Measurements from ENCODE around the gene KCNJ2.

KCNJ2 gene

GRCh38 chr17:70168977-70169708 is at the start of gene KCNJ2:
Gene KCNJ2 (plus strand): TSS chr17:70169532. CDS start chr17:70175040, 5,508 bp downstream.
- DNase-seq (ENCODE audit: low read depth in 2 of 2, low spot score in 1 of 2): no peak

GRCh38 chr17:70119545-70119944 is 49.8 kb upstream of the KCNJ2 start:
- no peak for DNase-seq (ENCODE audit: low read depth in 2 of 2, low spot score in 1 of 2)

- DNase-seq (ENCODE audit: low read depth in 2 of 2, low spot score in 1 of 2): no peak
Measured at GRCh38 chr17:70119983-70120382, 49.3 kb upstream of the KCNJ2 start.

- DNase-seq (ENCODE audit: low read depth in 2 of 2, low spot score in 1 of 2): no peak
Measured at GRCh38 chr17:70120425-70120824, 48.9 kb upstream of the KCNJ2 start.

- no peak for DNase-seq (ENCODE audit: low read depth in 2 of 2, low spot score in 1 of 2)
Measured at GRCh38 chr17:70121126-70121525, 48.2 kb upstream of the KCNJ2 start.

GRCh38 chr17:70123193-70123592 is 46.1 kb upstream of the KCNJ2 start:
- no peak for DNase-seq (ENCODE audit: low read depth in 2 of 2, low spot score in 1 of 2)

- no peak for DNase-seq (ENCODE audit: low read depth in 2 of 2, low spot score in 1 of 2)
Measured at GRCh38 chr17:70124723-70125122, 44.6 kb upstream of the KCNJ2 start.

GRCh38 chr17:70127221-70127873 is 42.0 kb upstream of the KCNJ2 start:
- DNase-seq (ENCODE audit: low read depth in 2 of 2, low spot score in 1 of 2): no peak

GRCh38 chr17:70128727-70129238 is 40.5 kb upstream of the KCNJ2 start:
- no peak for DNase-seq (ENCODE audit: low read depth in 2 of 2, low spot score in 1 of 2)

GRCh38 chr17:70130289-70130688 is 39.0 kb upstream of the KCNJ2 start:
- DNase-seq (ENCODE audit: low read depth in 2 of 2, low spot score in 1 of 2): no peak

GRCh38 chr17:70132505-70132904 is 36.8 kb upstream of the KCNJ2 start:
- no peak for DNase-seq (ENCODE audit: low read depth in 2 of 2, low spot score in 1 of 2)

GRCh38 chr17:70134042-70134441 is 35.3 kb upstream of the KCNJ2 start:
- DNase-seq (ENCODE audit: low read depth in 2 of 2, low spot score in 1 of 2): no peak

- no peak for DNase-seq (ENCODE audit: low read depth in 2 of 2, low spot score in 1 of 2)
Measured at GRCh38 chr17:70134777-70135176, 34.6 kb upstream of the KCNJ2 start.

GRCh38 chr17:70136131-70136530 is 33.2 kb upstream of the KCNJ2 start:
- no peak for DNase-seq (ENCODE audit: low read depth in 2 of 2, low spot score in 1 of 2)

GRCh38 chr17:70137451-70138230 is 31.7 kb upstream of the KCNJ2 start:
- DNase-seq (ENCODE audit: low read depth in 2 of 2, low spot score in 1 of 2): no peak

- no peak for DNase-seq (ENCODE audit: low read depth in 2 of 2, low spot score in 1 of 2)
Measured at GRCh38 chr17:70138291-70138865, 31.0 kb upstream of the KCNJ2 start.

- DNase-seq (ENCODE audit: low read depth in 2 of 2, low spot score in 1 of 2): no peak
Measured at GRCh38 chr17:70139449-70139993, 29.8 kb upstream of the KCNJ2 start.

GRCh38 chr17:70144260-70144846 is 25.0 kb upstream of the KCNJ2 start:
- no peak for DNase-seq (ENCODE audit: low read depth in 2 of 2, low spot score in 1 of 2)

- no peak for DNase-seq (ENCODE audit: low read depth in 2 of 2, low spot score in 1 of 2)
Measured at GRCh38 chr17:70153210-70153609, 16.1 kb upstream of the KCNJ2 start.

- no peak for DNase-seq (ENCODE audit: low read depth in 2 of 2, low spot score in 1 of 2)
Measured at GRCh38 chr17:70157151-70157550, 12.2 kb upstream of the KCNJ2 start.

- no peak for DNase-seq (ENCODE audit: low read depth in 2 of 2, low spot score in 1 of 2)
Measured at GRCh38 chr17:70158180-70158579, 11.2 kb upstream of the KCNJ2 start.
